IPS DF 4.7 (cell line): Measurements from ENCODE around the gene TNFRSF4.

Experiments
- DNase-seq: peaks from one replicate; pipeline ENCODE4 v3.0.0-alpha.2; 2013; ENCODE audit warnings: low spot score; ENCODE audit errors: extremely low read depth

Gene TNFRSF4

GRCh38 chr1:1245817-1246576 is 32.0 kb upstream of the TNFRSF4 start:
- no peak for DNase-seq

GRCh38 chr1:1245178-1245816 is 31.3 kb upstream of the TNFRSF4 start:
- no peak for DNase-seq

- DNase-seq: no peak
Observed at GRCh38 chr1:1244192-1244811, 30.3 kb upstream of the TNFRSF4 start.

- no peak for DNase-seq
Observed at GRCh38 chr1:1243807-1244191, 29.8 kb upstream of the TNFRSF4 start.

- no peak for DNase-seq
Observed at GRCh38 chr1:1243266-1243660, 29.3 kb upstream of the TNFRSF4 start.

- no peak for DNase-seq
Observed at GRCh38 chr1:1242461-1243265, 28.7 kb upstream of the TNFRSF4 start.

GRCh38 chr1:1241588-1242219 is 27.8 kb upstream of the TNFRSF4 start:
- no peak for DNase-seq

GRCh38 chr1:1240822-1241587 is 27.1 kb upstream of the TNFRSF4 start:
- DNase-seq: no peak

- no peak for DNase-seq
Observed at GRCh38 chr1:1240348-1240732, 26.4 kb upstream of the TNFRSF4 start.

GRCh38 chr1:1239614-1240347 is 25.8 kb upstream of the TNFRSF4 start:
- no peak for DNase-seq

- DNase-seq: no peak
Observed at GRCh38 chr1:1239227-1239613, 25.3 kb upstream of the TNFRSF4 start.

GRCh38 chr1:1238702-1239178 is 24.8 kb upstream of the TNFRSF4 start:
- no peak for DNase-seq

- DNase-seq: no peak
Observed at GRCh38 chr1:1237874-1238701, 24.1 kb upstream of the TNFRSF4 start.

GRCh38 chr1:1236945-1237873 is 23.3 kb upstream of the TNFRSF4 start:
- DNase-seq: no peak

GRCh38 chr1:1236176-1236763 is 22.3 kb upstream of the TNFRSF4 start:
- DNase-seq: no peak

GRCh38 chr1:1235016-1235744 is 21.2 kb upstream of the TNFRSF4 start:
- no peak for DNase-seq
